HepG2 (cell line): ENCODE measurements around the gene ABHD17B. TPM values are rescaled to one million over a fixed set of nuclear protein-coding genes. Genes with fewer than 3 reads are reported as not detected.

Source experiments
- ASH2L ChIP-seq: fragments of 300-600, 200-600 bp; sonication (generic); IDR thresholded peaks from 2 replicates; pipeline ENCODE4 v1.7.0; 2017; ENCODE audit warnings: low read depth, mild to moderate bottlenecking, moderate library complexity, mixed read lengths, low read length; ENCODE audit not compliant: insufficient read length
- EED ChIP-seq: sonication (generic); formaldehyde crosslinking; IDR thresholded peaks from 2 replicates; pipeline ENCODE4 v1.5.0; 2020; ENCODE audit warnings: mild to moderate bottlenecking, missing genetic modification reagents
- FOXC1 ChIP-seq: sonication (generic); formaldehyde crosslinking; IDR thresholded peaks from 2 replicates; pipeline ENCODE4 v1.8.0; 2022; ENCODE audit warnings: mild to moderate bottlenecking, missing genetic modification reagents, borderline replicate concordance
- HNF1A ChIP-seq, 2 experiments: sonication (generic) in 1 of 2; formaldehyde crosslinking in 1 of 2; IDR thresholded peaks; 2 replicates each; pipeline versions ENCODE4 v1.4.0 to v1.6.1; 2016 to 2020; ENCODE audit warnings: borderline replicate concordance in 1 of 2, low read depth in 1 of 2, mild to moderate bottlenecking in 1 of 2, missing genetic modification reagents in 1 of 2
- IRF1 ChIP-seq: sonication (generic); formaldehyde crosslinking; IDR thresholded peaks from 2 replicates; pipeline ENCODE4 v1.4.0; 2020; ENCODE audit warnings: low read depth, mild to moderate bottlenecking, missing genetic modification reagents
- MEIS2 ChIP-seq: sonication (generic); formaldehyde crosslinking; IDR thresholded peaks from 2 replicates; pipeline ENCODE4 v1.9.0; 2021; ENCODE audit warnings: mild to moderate bottlenecking, missing genetic modification reagents
- MYC ChIP-seq: sonication (generic); formaldehyde crosslinking; IDR thresholded peaks from 2 replicates; pipeline ENCODE4 v1.9.0; 2021; ENCODE audit warnings: missing genetic modification reagents, borderline replicate concordance
- NAIF1 ChIP-seq: sonication (generic); formaldehyde crosslinking; IDR thresholded peaks from 2 replicates; pipeline ENCODE4 v1.5.0; 2020; ENCODE audit warnings: mild to moderate bottlenecking, missing genetic modification reagents, borderline replicate concordance
- PRDM4 ChIP-seq: sonication (generic); formaldehyde crosslinking; IDR thresholded peaks from 2 replicates; pipeline ENCODE4 v1.9.0; 2021; ENCODE audit warnings: missing genetic modification reagents, borderline replicate concordance
- THAP11 ChIP-seq: IDR thresholded peaks from 2 replicates; pipeline ENCODE4 v1.6.1; 2016; ENCODE audit warnings: missing biosample characterization, missing genetic modification reagents
- XBP1 ChIP-seq: sonication (generic); formaldehyde crosslinking; IDR thresholded peaks from 2 replicates; pipeline ENCODE4 v1.5.0; 2020; ENCODE audit warnings: missing genetic modification reagents
- ZC3H4 ChIP-seq: sonication (generic); formaldehyde crosslinking; IDR thresholded peaks from 2 replicates; pipeline ENCODE4 v1.4.0; 2020; ENCODE audit warnings: missing genetic modification reagents, borderline replicate concordance
- ZFP1 ChIP-seq: IDR thresholded peaks from 2 replicates; pipeline ENCODE4 v1.6.1; 2016
- ZNF230 ChIP-seq: sonication (generic); formaldehyde crosslinking; IDR thresholded peaks from 2 replicates; pipeline ENCODE4 v1.4.0; 2020; ENCODE audit warnings: mild to moderate bottlenecking, missing genetic modification reagents
- ZNF484 ChIP-seq: sonication (generic); formaldehyde crosslinking; IDR thresholded peaks from 2 replicates; pipeline ENCODE4 v1.5.1; 2020; ENCODE audit warnings: mild to moderate bottlenecking, low read depth, missing genetic modification reagents, borderline replicate concordance
- ZNF883 ChIP-seq: sonication (generic); formaldehyde crosslinking; IDR thresholded peaks from 2 replicates; pipeline ENCODE4 v1.5.1; 2020; ENCODE audit warnings: mild to moderate bottlenecking, missing genetic modification reagents; ENCODE audit errors: not compliant biosample characterization
- ZSCAN20 ChIP-seq: sonication (generic); formaldehyde crosslinking; IDR thresholded peaks from 2 replicates; pipeline ENCODE4 v1.4.0; 2020; ENCODE audit warnings: missing genetic modification reagents, mild to moderate bottlenecking, borderline replicate concordance
- polyA plus RNA-seq, 8 experiments: library from polyadenylated mRNA; depleted of rRNA in 3 of 8; stranded (reverse) in 7 of 8; unstranded in 1 of 8; fragments of >200 nt; fragmentation: Illumina TruSeq in 4 of 8; extraction: Trizol in 4 of 8; gene quantifications; 2 replicates each; pipeline versions ENCODE4 v1.2.1 to v1.2.3, GENCODE V29; 2011 to 2016; ENCODE audit warnings: low read depth in 4 of 8, missing spikeins in 1 of 8, mixed read lengths in 1 of 8; ENCODE audit not compliant: insufficient read depth in 1 of 8
- total RNA-seq, 5 experiments: library from RNA; depleted of rRNA; stranded (reverse); fragments of >200 nt; fragmentation: Illumina TruSeq; extraction: Trizol; gene quantifications; 2 replicates each; pipeline ENCODE4 v1.2.3, GENCODE V29; 2016; ENCODE audit warnings: low read depth in 1 of 5
- TF ChIP-seq, protein P1 (sequence below): sonication (generic); formaldehyde crosslinking; IDR thresholded peaks from 2 replicates; pipeline ENCODE4 v1.8.1; 2022; ENCODE audit warnings: low read depth, mild to moderate bottlenecking, missing genetic modification reagents

ABHD17B gene
- total and polyA plus RNA-seq, 2 of the 13 experiments (the other 11 are each of a cell fraction or from before 2014, with no cell fraction given) = 11.3 to 22.0 TPM

DNA sequence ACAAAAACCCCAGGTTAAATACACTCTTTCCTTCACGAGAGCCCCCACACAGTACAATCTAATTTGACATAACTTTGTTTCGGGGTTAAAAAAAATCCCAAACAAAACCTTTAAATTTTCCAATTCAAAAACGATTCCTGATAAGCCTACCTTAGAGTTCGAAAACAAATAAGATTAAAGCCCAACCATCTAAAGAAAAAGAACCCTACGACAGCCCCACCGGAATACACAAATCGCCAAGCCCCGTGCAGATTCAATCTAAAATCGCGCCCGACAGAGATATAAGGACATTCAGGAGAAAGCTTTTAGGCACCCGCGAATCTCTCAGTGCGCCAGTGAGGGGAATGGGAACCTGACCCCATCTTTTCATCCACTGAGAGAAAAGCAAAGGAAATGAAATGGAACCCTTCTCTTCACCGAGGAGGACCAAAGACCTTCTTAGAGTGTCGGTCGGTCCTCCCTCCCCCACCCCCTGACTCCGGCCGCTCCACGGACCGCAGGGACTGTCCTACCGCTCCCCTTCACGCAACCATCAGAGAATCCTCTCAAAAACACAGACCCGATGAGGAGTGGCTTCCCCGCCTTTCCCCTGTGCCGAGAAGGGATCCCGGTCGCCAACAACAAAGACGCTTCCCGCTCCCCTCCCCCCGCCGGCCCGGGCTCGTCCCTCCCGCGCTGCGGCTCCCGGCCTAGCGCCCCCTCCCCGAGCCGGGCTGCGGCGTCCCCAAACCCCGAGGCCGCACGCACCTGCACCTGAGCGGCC, 925 bp downstream of the ABHD17B start (continued):
- TF ChIP-seq, protein P1, sequence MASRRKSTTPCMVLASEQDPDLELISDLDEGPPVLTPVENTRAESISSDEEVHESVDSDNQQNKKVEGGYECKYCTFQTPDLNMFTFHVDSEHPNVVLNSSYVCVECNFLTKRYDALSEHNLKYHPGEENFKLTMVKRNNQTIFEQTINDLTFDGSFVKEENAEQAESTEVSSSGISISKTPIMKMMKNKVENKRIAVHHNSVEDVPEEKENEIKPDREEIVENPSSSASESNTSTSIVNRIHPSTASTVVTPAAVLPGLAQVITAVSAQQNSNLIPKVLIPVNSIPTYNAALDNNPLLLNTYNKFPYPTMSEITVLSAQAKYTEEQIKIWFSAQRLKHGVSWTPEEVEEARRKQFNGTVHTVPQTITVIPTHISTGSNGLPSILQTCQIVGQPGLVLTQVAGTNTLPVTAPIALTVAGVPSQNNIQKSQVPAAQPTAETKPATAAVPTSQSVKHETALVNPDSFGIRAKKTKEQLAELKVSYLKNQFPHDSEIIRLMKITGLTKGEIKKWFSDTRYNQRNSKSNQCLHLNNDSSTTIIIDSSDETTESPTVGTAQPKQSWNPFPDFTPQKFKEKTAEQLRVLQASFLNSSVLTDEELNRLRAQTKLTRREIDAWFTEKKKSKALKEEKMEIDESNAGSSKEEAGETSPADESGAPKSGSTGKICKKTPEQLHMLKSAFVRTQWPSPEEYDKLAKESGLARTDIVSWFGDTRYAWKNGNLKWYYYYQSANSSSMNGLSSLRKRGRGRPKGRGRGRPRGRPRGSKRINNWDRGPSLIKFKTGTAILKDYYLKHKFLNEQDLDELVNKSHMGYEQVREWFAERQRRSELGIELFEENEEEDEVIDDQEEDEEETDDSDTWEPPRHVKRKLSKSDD (CRISPR knock-in tag) = no peak
- TF ChIP-seq THAP11 (no peak), MEIS2 (0 out of 2 replicates have a peak, but pooled peaks have one; percentile 29), ZFP1 (no peak), ZNF883 (CRISPR knock-in tag) (no peak), ZC3H4 (no peak), PRDM4 (CRISPR knock-in tag) (no peak), EED (no peak), XBP1 (no peak), NAIF1 (0 out of 2 replicates have a peak, but pooled peaks have one; percentile 11), ZNF230 (CRISPR knock-in tag) (no peak), MYC (CRISPR knock-in tag) (no peak), ASH2L (peak; percentile 36), ZSCAN20 (CRISPR knock-in tag) (no peak), ZNF484 (no peak), IRF1 (CRISPR knock-in tag) (no peak), HNF1A (IDR thresholded peaks at IDR 0.05; ENCODE audit: low read depth) (no peak), HNF1A (CRISPR knock-in tag; IDR thresholded peaks at IDR 0.05; ENCODE audit: borderline replicate concordance) (no peak), FOXC1 (CRISPR knock-in tag) (no peak)
